GM12878 (cell line): Measurements from ENCODE around the gene METTL2B. TPM values are rescaled to one million over a fixed set of nuclear protein-coding genes. Genes with fewer than 3 reads are reported as not detected.
"Not testable (repeated sequence)": the region's sequence is repeated elsewhere in the genome, so short reads cannot be mapped to it uniquely, and the experiment has no call there.

Source experiments
- ATAC-seq: fragments of 200-7000 bp; cut with Tn5 transposase; 3 replicates; pipeline ENCODE4 v1.9.1; 2020; ENCODE audit warnings: mild to moderate bottlenecking, moderate library complexity
- Bru-seq: library from RNA; stranded (reverse); fragments of 400-500 nt; gene quantifications from one replicate; lab custom pipeline; 2021; lab: Mats Ljungman, UMichigan
- BruChase-seq, 2 experiments: library from RNA; stranded (reverse); fragments of 400-500 nt; gene quantifications; one replicate each; lab custom pipeline; 2021; lab: Mats Ljungman, UMichigan
- BruUV-seq: library from RNA; stranded (reverse); fragments of 400-500 nt; replicated peaks from 2 replicates; lab custom pipeline; 2021; lab: Mats Ljungman, UMichigan
- CTCF ChIA-PET: fragments of 300-600 bp; sonication (Branson Sonifier 250); formaldehyde crosslinking; extraction: SDS; loops from one replicate; lab custom pipeline; 2021; ENCODE audit warnings: inconsistent platforms; lab: Yijun Ruan, JAX
- POLR2A ChIA-PET: fragments of 350-600 bp; formaldehyde crosslinking; extraction: SDS; loops from one replicate; lab custom pipeline; 2021; ENCODE audit warnings: inconsistent platforms; lab: Charles Lee
- RAD21 ChIA-PET: fragments of 300-600 bp; sonication (Branson Sonifier 250); formaldehyde crosslinking; loops from one replicate; lab custom pipeline; 2023; ENCODE audit warnings: antibody characterized with exemption; ENCODE audit not compliant: unreplicated experiment; lab: Charles Lee
- SMC1A ChIA-PET: fragments of 300-600 bp; sonication (Branson Sonifier 250); formaldehyde crosslinking; loops from one replicate; lab custom pipeline; 2023; ENCODE audit not compliant: unreplicated experiment, uncharacterized antibody; lab: Charles Lee
- DNase-seq: peaks from one replicate; pipeline ENCODE4 v3.0.0-alpha.2; 2011; ENCODE audit warnings: low read depth, low spot score
- FAIRE-seq: peaks from 3 replicates; lab custom pipeline; 2011; peaks lifted over from hg19 to GRCh38; lab: Jason Lieb, UNC
- H2AFZ ChIP-seq: 2 replicates; pipeline ENCODE4 v1.6.0; 2011; ENCODE audit warnings: low read depth, low read length, control low read depth; ENCODE audit not compliant: control insufficient read depth
- H3K27ac ChIP-seq: 2 replicates; pipeline ENCODE4 v1.5.1; 2011; ENCODE audit warnings: control low read depth; ENCODE audit not compliant: control insufficient read depth, insufficient read depth
- H3K27me3 ChIP-seq, 2 experiments: replicated peaks in 1 of 2; 2 replicates each; pipeline versions ENCODE4 v1.6.0 to v1.6.1; 2011; ENCODE audit warnings: low read length in 1 of 2; ENCODE audit not compliant: control insufficient read depth in 2 of 2, insufficient read depth in 2 of 2
- H3K36me3 ChIP-seq, 2 experiments: 2 replicates each; pipeline ENCODE4 v1.5.1; 2011; ENCODE audit warnings: low read length in 1 of 2; ENCODE audit not compliant: control insufficient read depth in 2 of 2, insufficient read depth in 2 of 2
- H3K4me1 ChIP-seq: 2 replicates; pipeline ENCODE4 v1.6.1; 2011; ENCODE audit warnings: mild to moderate bottlenecking, low read length, moderate library complexity, mixed read lengths; ENCODE audit not compliant: control insufficient read depth, insufficient read depth
- H3K4me2 ChIP-seq: 2 replicates; pipeline ENCODE4 v1.6.0; 2011; ENCODE audit warnings: control low read depth; ENCODE audit not compliant: control insufficient read depth, insufficient read depth
- H3K4me3 ChIP-seq: fragments of 200-600 bp; sonication (generic); 2 replicates; pipeline ENCODE4 v1.5.1; 2016
- H3K79me2 ChIP-seq: 2 replicates; pipeline ENCODE4 v1.6.0; 2011; ENCODE audit warnings: low read length; ENCODE audit not compliant: control insufficient read depth, insufficient read depth
- H3K9ac ChIP-seq: 2 replicates; pipeline ENCODE4 v1.8.0; 2011; ENCODE audit warnings: low read length, control low read depth, mixed read lengths; ENCODE audit not compliant: control insufficient read depth, insufficient read depth
- H3K9me3 ChIP-seq: replicated peaks from 3 replicates; pipeline ENCODE4 v1.5.1; 2011; ENCODE audit warnings: mild to moderate bottlenecking, low read length; ENCODE audit not compliant: control insufficient read depth, insufficient read depth
- H4K20me1 ChIP-seq: 2 replicates; pipeline ENCODE4 v1.6.0; 2011; ENCODE audit not compliant: control insufficient read depth, insufficient read depth
- E2F8 ChIP-seq: fragments of 450-650 bp; IDR thresholded peaks from 2 replicates; pipeline ENCODE4 v1.6.1; 2018; ENCODE audit warnings: mild to moderate bottlenecking, low read depth, moderate library complexity; ENCODE audit not compliant: partially characterized antibody
- MXI1 ChIP-seq: fragments of 150-350 bp; IDR thresholded peaks from 2 replicates; pipeline ENCODE4 v1.6.1; 2011; ENCODE audit warnings: low read depth, mild to moderate bottlenecking, inconsistent platforms, low read length, improper control_type of control experiment
- NBN ChIP-seq: fragments of 450-650 bp; IDR thresholded peaks from 2 replicates; pipeline ENCODE4 v1.6.1; 2016
- NR2C1 ChIP-seq: fragments of 450-650 bp; IDR thresholded peaks from 2 replicates; pipeline ENCODE4 v1.6.1; 2017; ENCODE audit warnings: antibody characterized with exemption, mild to moderate bottlenecking, moderate library complexity
- RUNX3 ChIP-seq: IDR thresholded peaks from 2 replicates; pipeline ENCODE4 v1.6.1; 2012; ENCODE audit warnings: low read length, inconsistent platforms
- SIX5 ChIP-seq: IDR thresholded peaks from 2 replicates; pipeline ENCODE4 v1.6.1; 2011; ENCODE audit warnings: mild to moderate bottlenecking, low read depth, low read length, moderate library complexity; ENCODE audit not compliant: severe bottlenecking
- SMAD5 ChIP-seq: IDR thresholded peaks from 2 replicates; pipeline ENCODE4 v1.6.1; 2016; ENCODE audit warnings: antibody characterized with exemption, low read depth
- TARDBP ChIP-seq: IDR thresholded peaks from 2 replicates; pipeline ENCODE4 v1.6.1; 2016; ENCODE audit warnings: borderline replicate concordance
- YY1 ChIP-seq: IDR thresholded peaks from 2 replicates; pipeline ENCODE4 v1.6.1; 2011; ENCODE audit warnings: low read depth, mild to moderate bottlenecking, low read length
- WGBS: methylation state at CpG from one replicate; pipeline ENCODE4 v1.1.6; 2016; ENCODE audit warnings: low lambda C conversion rate; ENCODE audit not compliant: insufficient replicate concordance, insufficient coverage; ENCODE audit errors: missing lambda C conversion rate; 5-methylcytosine and 5-hydroxymethylcytosine counted together
- in situ Hi-C: fragments of 300-500 bp; cut with MboI; formaldehyde crosslinking; loops from 9 replicates; pipeline ENCODE4 v1.14.3; 2018; ENCODE audit warnings: mixed read lengths
- intact Hi-C: fragments of 100-400 bp; cut with micrococcal nuclease; formaldehyde crosslinking; loops from one replicate; pipeline ENCODE4 v1.14.2; 2022; ENCODE audit not compliant: unreplicated experiment
- long read RNA-seq, 2 experiments: library from polyadenylated mRNA; unstranded; transcript quantifications; one replicate each; pipeline ENCODE4 v2.0.0, GENCODE V29; 2019 to 2020
- polyA minus RNA-seq, 3 experiments: library from RNA; depleted of rRNA, polyadenylated mRNA; stranded (reverse); fragments of >200 nt; gene quantifications; 2 replicates each; pipeline ENCODE4 v1.2.3, GENCODE V29; 2011
- polyA plus RNA-seq, 11 experiments: library from polyadenylated mRNA; depleted of rRNA in 4 of 11; unstranded in 6 of 11; stranded (reverse) in 5 of 11; fragments of >200 nt; fragmentation: Nextera tagmentation in 4 of 11; fragmentation: Illumina TruSeq in 1 of 11; extraction: Ambion mirVana in 4 of 11; extraction: Trizol in 1 of 11; gene quantifications; 1 replicate in 1 of 11; 2 replicates in 10 of 11; pipeline versions ENCODE4 v1.2.1 to v1.2.3, GENCODE V29; 2011 to 2016; ENCODE audit warnings: inconsistent platforms in 2 of 11, missing spikeins in 2 of 11, low read depth in 1 of 11
- total RNA-seq, 4 experiments: library from RNA; depleted of rRNA in 3 of 4; stranded (reverse); fragments of >200 nt in 3 of 4; fragmentation: Illumina TruSeq in 1 of 4; extraction: Trizol in 1 of 4; gene quantifications; 2 replicates each; pipeline versions ENCODE4 v1.2.1 to v1.2.3, GENCODE V29; 2013 to 2021
- TF ChIP-seq, protein P1 (sequence below), 3 experiments: IDR thresholded peaks in 2 of 3; conservative IDR thresholded peaks in 1 of 3; 2 replicates each; pipeline ENCODE4 v1.5.1; 2011; ENCODE audit warnings: low read depth in 3 of 3, low read length in 3 of 3, mild to moderate bottlenecking in 3 of 3, control low read depth in 2 of 3, moderate library complexity in 2 of 3, inconsistent platforms in 1 of 3, mixed read lengths in 1 of 3; ENCODE audit not compliant: control insufficient read depth in 2 of 3, insufficient read depth in 1 of 3; ENCODE audit errors: extremely low read depth in 1 of 3

The METTL2B gene, protein sequence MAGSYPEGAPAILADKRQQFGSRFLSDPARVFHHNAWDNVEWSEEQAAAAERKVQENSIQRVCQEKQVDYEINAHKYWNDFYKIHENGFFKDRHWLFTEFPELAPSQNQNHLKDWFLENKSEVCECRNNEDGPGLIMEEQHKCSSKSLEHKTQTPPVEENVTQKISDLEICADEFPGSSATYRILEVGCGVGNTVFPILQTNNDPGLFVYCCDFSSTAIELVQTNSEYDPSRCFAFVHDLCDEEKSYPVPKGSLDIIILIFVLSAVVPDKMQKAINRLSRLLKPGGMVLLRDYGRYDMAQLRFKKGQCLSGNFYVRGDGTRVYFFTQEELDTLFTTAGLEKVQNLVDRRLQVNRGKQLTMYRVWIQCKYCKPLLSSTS
- total RNA-seq (2013; cell fraction: nucleolus; rRNA removed), result 56.9 and 63.6 TPM in 2 replicates
- total RNA-seq (2014; rRNA removed) (26.8 and 29.4 TPM in 2 replicates), total RNA-seq (2014; rRNA removed; fragmentation: Illumina TruSeq; extraction: Trizol) (35.3 and 36.9 TPM in 2 replicates), total RNA-seq (2021) (27.7 and 28.1 TPM in 2 replicates), polyA plus RNA-seq (2011; rRNA removed) (36.4 and 37.8 TPM in 2 replicates), polyA plus RNA-seq (2014; fragmentation: Illumina TruSeq; extraction: Trizol) (36.6 and 51.7 TPM in 2 replicates), polyA plus RNA-seq (2014; fragmentation: Nextera tagmentation; extraction: Ambion mirVana) (10 to 100 TPM; 40.5 to 48.4 TPM), polyA plus RNA-seq (2014; rRNA removed) (18.9 and 20.7 TPM in 2 replicates), polyA plus RNA-seq (2016; fragmentation: Nextera tagmentation; extraction: Ambion mirVana) (10 to 100 TPM; 43.4 to 43.5 TPM), polyA minus RNA-seq (2011; rRNA and poly(A)+ RNA removed) (36.3 and 48.1 TPM in 2 replicates), Bru-seq, nascent RNA (percentile 71 among the genes with signal in this experiment), BruChase-seq, experiment 1, labeled RNA remaining after a 6-hour chase (percentile 84 among the genes with signal in this experiment), BruChase-seq, experiment 2, labeled RNA remaining after a 2-hour chase (percentile 83 among the genes with signal in this experiment)
- polyA plus RNA-seq (2011; ENCODE audit: low read depth), result 14.2 TPM
- 19.7 and 23.3 TPM in 2 replicates for polyA plus RNA-seq (2011; cell fraction: cytosol; rRNA removed)
- polyA plus RNA-seq (2011; cell fraction: nucleus; rRNA removed), result 13.0 and 13.3 TPM in 2 replicates
- polyA plus RNA-seq (2012), result 12.6 and 13.7 TPM in 2 replicates
- 13.0 and 15.1 TPM in 2 replicates for polyA minus RNA-seq (2011; cell fraction: cytosol; rRNA and poly(A)+ RNA removed)
- 18.3 and 38.9 TPM in 2 replicates for polyA minus RNA-seq (2011; cell fraction: nucleus; rRNA and poly(A)+ RNA removed)
- long read RNA-seq, experiment 1, full-length matches to known transcripts, result 19 of 27 reads
- long read RNA-seq, experiment 1, partial matches to known transcripts, result 1 of 27 reads
- long read RNA-seq, experiment 1, other reads (novel, unspliced or antisense), result 7 of 27 reads
- long read RNA-seq, experiment 2, full-length matches to known transcripts, result 102 of 149 reads
- long read RNA-seq, experiment 2, partial matches to known transcripts, result 4 of 149 reads
- long read RNA-seq, experiment 2, other reads (novel, unspliced or antisense), result 43 of 149 reads

DNA sequence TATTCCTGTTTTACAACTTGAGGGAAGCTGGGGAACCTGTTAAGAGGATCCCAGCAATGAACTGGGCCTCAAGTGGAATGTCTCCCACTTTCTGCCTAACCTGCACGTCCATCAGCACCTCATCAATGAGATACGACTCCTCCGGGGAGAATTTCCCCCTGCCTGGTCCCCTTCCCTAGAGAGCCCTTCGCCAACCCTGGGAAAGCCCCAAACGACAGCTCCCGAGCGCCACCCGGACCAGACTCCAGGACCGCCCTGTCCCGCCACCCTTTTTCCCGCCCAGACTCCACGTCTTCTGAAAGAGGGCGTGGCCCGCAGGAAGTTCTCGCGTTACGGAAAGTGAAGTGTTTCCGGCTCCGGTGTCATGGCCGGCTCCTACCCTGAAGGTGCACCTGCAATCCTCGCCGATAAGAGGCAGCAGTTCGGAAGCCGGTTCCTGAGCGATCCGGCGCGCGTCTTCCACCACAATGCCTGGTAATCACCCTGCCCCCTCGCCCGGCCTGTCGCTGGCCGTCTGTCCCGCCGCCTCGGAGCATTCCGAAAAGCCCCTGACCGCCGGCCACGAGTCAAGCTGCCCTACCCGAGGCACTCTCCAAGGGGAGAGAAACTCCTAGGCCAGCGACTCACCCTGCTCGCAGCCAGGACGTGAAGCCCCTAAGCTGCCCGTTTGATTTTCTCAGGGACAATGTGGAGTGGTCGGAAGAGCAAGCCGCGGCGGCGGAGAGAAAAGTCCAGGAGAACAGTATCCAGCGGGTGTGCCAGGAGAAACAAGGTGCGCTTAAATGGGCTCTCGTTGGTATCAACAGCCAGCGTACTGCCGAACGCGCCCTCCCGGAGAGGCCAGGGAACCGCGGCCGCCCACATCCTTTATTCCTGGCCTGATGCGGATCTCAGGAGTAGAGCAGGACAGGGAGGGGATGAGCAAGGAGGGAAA, at the start of gene METTL2B:
TSS of gene METTL2B (plus strand) at position 347 of the 934 bp plus-strand sequence. CDS start at position 365, 18 bp downstream.
- in situ Hi-C loops, H4K20me1 ChIP-seq, H3K36me3 ChIP-seq, H3K27me3 ChIP-seq, H3K4me1 ChIP-seq, H3K9me3 ChIP-seq: not testable (repeated sequence)
- ChIA-PET RAD21 (interaction anchor here (1.3 to 3.0 kb wide), 3 partner anchors 15 to 407 kb away, joined by 4 to 15 read pairs (median 9); no protein-coding TSS in a partner anchor), POLR2A (interaction anchor here (0.5 kb wide), 2 partner anchors 52 to 97 kb away, joined by 7 read pairs; no protein-coding TSS in a partner anchor), SMC1A (interaction anchor here (1.2 kb wide), 1 partner anchor 50 kb away, joined by 4 read pairs; no protein-coding TSS in a partner anchor), CTCF (interaction anchor here (0.6 to 3.2 kb wide), 6 partner anchors 49 to 407 kb away, joined by 3 to 57 read pairs (median 12); partner anchors contain the start of genes ATP6V1F and RBM28)
- Histone ChIP-seq H2AFZ (peak within 1 kb of the TSS; percentile 95), H3K79me2 (peaks cover 16% of the 10 kb centered on the region), H3K4me2 (peak within 1 kb of the TSS; percentile 79), H3K27ac (peak within 1 kb of the TSS; percentile 84), H3K9ac (peak within 1 kb of the TSS; percentile 92), H3K4me3 (peak within 1 kb of the TSS; percentile 83)
- DNase-seq (peak; percentile 83), ATAC-seq (peak; percentile 95), FAIRE-seq (peak; percentile 72)
- WGBS, result under 1% methylated on average over 56 of the region's 62 CpGs
- BruUV-seq, result TSS peak; percentile 84
- intact Hi-C loops, result loop anchor here (5.0 kb wide), 1 partner anchor 56 kb away; no protein-coding TSS in a partner anchor
- TF ChIP-seq RUNX3, result peak; percentile 35; the same call in 1 of the 2 replicates
- peak; percentile 92 for TF ChIP-seq E2F8
- TF ChIP-seq SMAD5, result peak; percentile 65; the same call in 1 of the 2 replicates
- TF ChIP-seq NR2C1, result peak; percentile 73
- TF ChIP-seq, protein P1, sequence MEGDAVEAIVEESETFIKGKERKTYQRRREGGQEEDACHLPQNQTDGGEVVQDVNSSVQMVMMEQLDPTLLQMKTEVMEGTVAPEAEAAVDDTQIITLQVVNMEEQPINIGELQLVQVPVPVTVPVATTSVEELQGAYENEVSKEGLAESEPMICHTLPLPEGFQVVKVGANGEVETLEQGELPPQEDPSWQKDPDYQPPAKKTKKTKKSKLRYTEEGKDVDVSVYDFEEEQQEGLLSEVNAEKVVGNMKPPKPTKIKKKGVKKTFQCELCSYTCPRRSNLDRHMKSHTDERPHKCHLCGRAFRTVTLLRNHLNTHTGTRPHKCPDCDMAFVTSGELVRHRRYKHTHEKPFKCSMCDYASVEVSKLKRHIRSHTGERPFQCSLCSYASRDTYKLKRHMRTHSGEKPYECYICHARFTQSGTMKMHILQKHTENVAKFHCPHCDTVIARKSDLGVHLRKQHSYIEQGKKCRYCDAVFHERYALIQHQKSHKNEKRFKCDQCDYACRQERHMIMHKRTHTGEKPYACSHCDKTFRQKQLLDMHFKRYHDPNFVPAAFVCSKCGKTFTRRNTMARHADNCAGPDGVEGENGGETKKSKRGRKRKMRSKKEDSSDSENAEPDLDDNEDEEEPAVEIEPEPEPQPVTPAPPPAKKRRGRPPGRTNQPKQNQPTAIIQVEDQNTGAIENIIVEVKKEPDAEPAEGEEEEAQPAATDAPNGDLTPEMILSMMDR (IDR thresholded peaks at IDR 0.05 in 2 of 3, conservative IDR thresholded peaks at IDR 0.05 in 1 of 3; ENCODE audit: control insufficient read depth in 2 of 3, extremely low read depth in 1 of 3, insufficient read depth in 1 of 3, low read depth in 3 of 3, low read length in 3 of 3), result peak; percentile 39 to 54 (median 42); a peak in 5 of 6 replicates
- TF ChIP-seq YY1, result peak; percentile 98
- peak; percentile 36 for TF ChIP-seq SIX5
- peak; percentile 78; the same call in 1 of the 2 replicates for TF ChIP-seq MXI1
- peak; percentile 31; the same call in 1 of the 2 replicates for TF ChIP-seq TARDBP
- peak; percentile 60; the same call in 1 of the 2 replicates for TF ChIP-seq NBN
